Brain microvascular endothelial cell (primary cell): Measurements from ENCODE around the gene TOMM20.
A peak's percentile ranks its signal among the peaks of the same experiment; 100 is the strongest.

ENCODE experiments used
- DNase-seq: peaks from one replicate; pipeline ENCODE4 v3.0.0-alpha.2; 2020
- H3K27ac ChIP-seq: fragments of 250-450 bp; sonication (Bioruptor Pico); 2 replicates; pipeline ENCODE4 v1.5.1; 2020; ENCODE audit warnings: mild to moderate bottlenecking, moderate library complexity
- H3K27me3 ChIP-seq: fragments of 250-450 bp; sonication (Bioruptor Pico); replicated peaks from 2 replicates; pipeline ENCODE4 v1.5.1; 2020; ENCODE audit warnings: mild to moderate bottlenecking
- H3K36me3 ChIP-seq: fragments of 250-450 bp; sonication (Bioruptor Pico); replicated peaks from 2 replicates; pipeline ENCODE4 v1.5.1; 2020; ENCODE audit warnings: mild to moderate bottlenecking
- H3K4me3 ChIP-seq: 2 replicates; pipeline ENCODE4 v1.5.1; 2011; ENCODE audit warnings: low read depth, mild to moderate bottlenecking, control low read depth, low read length, moderate library complexity
- CTCF ChIP-seq: IDR thresholded peaks from 2 replicates; pipeline ENCODE4 v1.5.1; 2011; ENCODE audit warnings: low read depth, mild to moderate bottlenecking, moderate library complexity, low read length, control low read depth, inconsistent platforms; ENCODE audit errors: missing control alignments
- in situ Hi-C: cut with HindIII; loops from 2 replicates; pipeline ENCODE4 v1.10.0; 2017; ENCODE audit warnings: low sequenced_read_pairs, low pct_ligation_motif_present

The TOMM20 gene

GRCh38 chr1:235127203-235127602 is 1.4 kb downstream of the TOMM20 start:
- Histone ChIP-seq H3K27me3 (no peaks in the 10 kb centered on the region), H3K27ac (peak overlapping the region; percentile 94), H3K36me3 (peaks cover 32% of the 10 kb centered on the region), H3K4me3 (peak overlapping the region; percentile 98)
- TF ChIP-seq CTCF, result no peak
- in situ Hi-C loops, result no loop called here
- DNase-seq, result no peak

- TF ChIP-seq CTCF, result no peak
- no peak for DNase-seq
- Histone ChIP-seq H3K27ac (no peak overlapping the region), H3K36me3 (peaks cover 31% of the 10 kb centered on the region), H3K27me3 (no peaks in the 10 kb centered on the region), H3K4me3 (no peak overlapping the region)
- in situ Hi-C loops, result no loop called here
Observed at GRCh38 chr1:235124665-235125064, 4.0 kb downstream of the TOMM20 start.

- no peak for TF ChIP-seq CTCF
- Histone ChIP-seq H3K27me3 (no peaks in the 10 kb centered on the region), H3K27ac (no peak overlapping the region), H3K36me3 (peaks cover 36% of the 10 kb centered on the region), H3K4me3 (no peak overlapping the region)
- in situ Hi-C loops, result no loop called here
- no peak for DNase-seq
Observed at GRCh38 chr1:235124111-235124510, 4.5 kb downstream of the TOMM20 start.

DNA sequence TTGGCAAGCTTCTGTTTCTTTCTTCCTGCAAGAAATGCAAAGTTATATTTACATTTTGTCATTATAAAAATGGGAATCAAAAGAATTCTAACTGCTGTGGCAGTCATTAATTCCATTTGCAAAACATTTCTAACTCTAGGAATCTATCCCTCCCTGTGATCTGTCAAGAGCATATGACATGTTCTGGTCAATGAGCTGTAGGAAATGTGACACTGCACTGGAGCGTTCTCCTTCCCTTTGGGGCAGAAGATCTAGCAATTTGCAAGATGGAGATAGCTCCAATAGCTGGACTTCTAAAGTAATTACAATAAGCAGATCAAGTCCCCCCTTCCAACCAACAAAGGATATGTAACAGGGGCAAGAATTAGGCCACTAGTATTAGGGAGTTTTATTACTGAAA is 6.3 kb downstream of the TOMM20 start:
- in situ Hi-C loops, result no loop called here
- no peak overlapping the region for H3K4me3 ChIP-seq
- H3K36me3 ChIP-seq, result peaks cover 54% of the 10 kb centered on the region
- H3K27me3 ChIP-seq, result no peaks in the 10 kb centered on the region
- no peak for DNase-seq
- H3K27ac ChIP-seq, result no peak overlapping the region
- TF ChIP-seq CTCF, result no peak

DNA sequence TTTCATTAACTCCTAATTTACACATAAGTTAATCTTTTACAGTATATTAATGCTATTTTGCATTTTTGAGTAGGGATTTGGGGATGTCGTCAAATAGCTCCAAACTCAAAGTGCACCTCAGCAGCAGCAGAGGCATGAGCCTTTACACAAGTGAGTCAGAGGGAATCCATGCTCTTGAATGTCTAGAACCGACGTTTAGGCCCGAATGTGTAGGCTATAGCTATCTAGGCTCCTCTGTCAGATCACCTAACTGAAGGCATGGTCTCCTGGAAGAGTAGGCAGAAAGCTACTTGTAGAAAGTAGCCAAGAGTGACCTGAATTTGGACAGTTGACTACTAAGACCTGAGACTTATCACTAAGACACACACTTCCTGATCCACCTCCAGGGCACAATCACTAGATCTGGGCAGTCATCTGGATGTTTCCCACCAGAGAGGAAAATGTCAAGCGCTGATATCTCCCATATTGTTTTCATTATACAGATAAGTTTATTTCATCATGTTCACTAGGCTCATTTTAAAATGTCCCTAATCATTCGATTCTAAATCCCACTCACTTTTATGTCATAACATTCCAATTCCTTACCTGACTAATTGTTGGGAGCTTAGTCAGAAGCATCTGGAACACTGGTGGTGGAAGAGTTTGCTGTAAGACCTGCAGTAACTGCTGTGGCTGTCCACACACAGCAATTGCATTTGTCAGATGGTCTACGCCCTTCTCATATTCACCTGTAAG is 15.3 kb downstream of the TOMM20 start:
- in situ Hi-C loops, result no loop called here
- no peak overlapping the region for H3K4me3 ChIP-seq
- no peak for TF ChIP-seq CTCF
- H3K27ac ChIP-seq, result no peak overlapping the region
- DNase-seq, result no peak
- H3K27me3 ChIP-seq, result no peaks in the 10 kb centered on the region
- H3K36me3 ChIP-seq, result peaks cover 68% of the 10 kb centered on the region
